ENCODE data around the gene FER. TPM values are rescaled to one million over a fixed set of nuclear protein-coding genes. Genes with fewer than 3 reads are reported as not detected.

FER gene
- total RNA-seq, 1 donor from 2014 or later = 12.3 TPM

DNA sequence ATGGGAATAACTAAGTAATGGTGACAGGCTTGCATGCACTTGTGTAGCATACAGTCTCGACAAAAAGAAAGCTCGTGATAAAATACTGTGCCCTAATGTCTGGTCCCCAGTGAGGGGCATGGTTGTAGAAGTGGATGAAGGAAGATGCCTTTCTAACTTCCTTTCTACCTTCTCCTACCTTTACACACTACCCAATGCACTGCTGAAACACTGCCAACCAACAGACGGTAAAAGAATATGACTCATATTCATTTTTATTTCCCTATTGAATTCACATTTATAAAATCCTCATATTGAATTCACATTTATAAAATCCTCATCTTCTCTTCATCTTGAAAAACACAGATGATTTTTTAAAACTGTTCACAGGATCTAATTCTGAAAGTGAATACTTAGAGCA lies 439.1 kb downstream of the FER start:
- intact Hi-C loops (cut with micrococcal nuclease) = no loop called here
- no peak for DNase-seq
- no peak for ATAC-seq

DNA sequence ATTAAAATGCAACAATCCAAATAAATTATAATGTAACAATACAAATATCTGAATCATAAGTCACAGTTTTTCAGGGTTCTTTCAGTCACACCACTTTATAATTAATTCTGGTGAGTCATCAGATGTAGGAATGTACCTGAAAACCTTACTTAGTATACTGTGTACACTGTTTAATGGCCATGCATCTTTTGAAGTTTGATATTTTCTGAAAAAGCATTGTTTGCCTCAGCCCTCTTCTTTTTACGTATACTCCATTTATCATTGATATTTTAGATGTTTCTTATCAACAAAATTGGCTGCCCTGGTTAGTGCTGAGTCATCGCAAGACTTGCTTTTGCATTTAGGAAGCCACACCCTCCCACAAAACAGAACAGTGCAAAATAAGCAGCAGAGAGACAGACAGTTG lies 443.5 kb downstream of the FER start:
- ATAC-seq = no peak
- no peak for DNase-seq
- intact Hi-C loops (cut with micrococcal nuclease) = no loop called here

DNA sequence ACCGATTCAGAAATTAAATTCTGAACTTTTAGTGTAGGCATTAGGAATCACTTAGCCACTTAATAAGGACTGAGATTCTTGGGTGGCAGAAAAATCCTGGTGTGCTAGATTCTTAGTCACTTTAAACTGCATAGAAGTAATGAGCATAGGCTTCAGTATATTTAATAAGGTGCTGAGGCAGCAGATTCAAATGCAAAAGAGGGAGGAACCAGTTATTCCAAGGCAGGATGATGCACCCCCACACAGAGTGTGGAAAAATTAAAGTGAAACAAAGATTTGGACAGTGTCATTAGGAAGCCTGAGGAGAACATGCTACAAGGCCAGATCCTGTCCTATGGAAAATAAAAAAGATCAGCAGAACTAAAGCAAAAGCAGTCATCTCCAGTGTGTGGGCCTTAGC lies 444.3 kb downstream of the FER start:
- DNase-seq (no peak), ATAC-seq (no peak)
- intact Hi-C loops (cut with micrococcal nuclease) = no loop called here

DNA sequence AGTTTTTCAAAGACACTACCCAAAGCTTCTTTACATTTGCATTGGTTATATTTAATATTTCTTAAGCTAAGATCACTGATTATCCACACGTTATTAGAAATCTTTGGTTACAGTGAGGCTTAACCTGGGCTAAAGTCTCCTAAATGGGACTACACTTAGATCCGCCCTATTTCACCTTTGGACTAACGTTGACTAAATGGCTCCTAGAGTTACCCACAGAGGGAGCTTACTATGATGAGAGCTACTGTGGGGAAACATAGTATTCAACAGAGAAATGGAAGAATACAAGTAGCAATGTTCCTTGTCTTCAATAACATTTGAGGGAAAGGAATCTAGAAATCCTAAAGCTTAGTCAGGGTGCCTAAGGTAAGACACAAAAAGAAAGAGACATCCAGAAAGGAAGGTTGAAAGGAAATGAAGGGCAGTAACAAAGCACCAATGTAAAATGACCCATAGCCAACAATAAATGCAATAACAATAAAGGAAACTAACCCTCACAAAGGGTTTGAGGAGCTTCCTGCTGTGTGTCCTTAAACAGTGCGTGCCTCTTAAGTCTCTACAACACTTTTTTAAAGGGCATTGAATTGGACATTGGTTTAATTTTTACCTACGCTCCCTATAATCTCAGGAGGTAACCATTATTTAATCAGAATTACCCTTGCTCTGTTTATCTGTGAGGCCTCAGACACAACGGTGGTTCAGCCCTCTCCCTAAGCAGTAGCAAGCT lies 445.0 kb downstream of the FER start:
- intact Hi-C loops (cut with micrococcal nuclease) = no loop called here
- ATAC-seq (no peak), DNase-seq (no peak)

DNA sequence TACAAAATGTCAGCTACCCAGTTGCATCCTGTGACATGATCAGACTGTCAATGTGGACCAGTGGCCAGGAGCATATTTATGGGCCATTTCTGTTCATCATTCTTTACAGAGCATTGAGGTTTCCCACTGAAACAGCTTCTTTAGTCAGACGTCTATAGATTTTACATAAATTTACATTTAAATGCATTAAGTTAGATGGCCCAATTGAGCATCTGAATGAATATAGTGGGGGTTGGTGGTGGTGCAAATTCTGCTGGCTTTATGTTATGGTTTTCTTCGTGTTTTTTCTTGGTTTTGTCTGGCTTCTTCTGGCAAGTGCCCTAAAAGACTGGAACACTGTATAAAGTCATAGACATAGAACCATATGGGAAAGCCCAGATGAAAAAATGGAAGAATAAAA lies 448.0 kb downstream of the FER start:
- intact Hi-C loops (cut with micrococcal nuclease) = no loop called here
- ATAC-seq (no peak), DNase-seq (no peak)

DNA sequence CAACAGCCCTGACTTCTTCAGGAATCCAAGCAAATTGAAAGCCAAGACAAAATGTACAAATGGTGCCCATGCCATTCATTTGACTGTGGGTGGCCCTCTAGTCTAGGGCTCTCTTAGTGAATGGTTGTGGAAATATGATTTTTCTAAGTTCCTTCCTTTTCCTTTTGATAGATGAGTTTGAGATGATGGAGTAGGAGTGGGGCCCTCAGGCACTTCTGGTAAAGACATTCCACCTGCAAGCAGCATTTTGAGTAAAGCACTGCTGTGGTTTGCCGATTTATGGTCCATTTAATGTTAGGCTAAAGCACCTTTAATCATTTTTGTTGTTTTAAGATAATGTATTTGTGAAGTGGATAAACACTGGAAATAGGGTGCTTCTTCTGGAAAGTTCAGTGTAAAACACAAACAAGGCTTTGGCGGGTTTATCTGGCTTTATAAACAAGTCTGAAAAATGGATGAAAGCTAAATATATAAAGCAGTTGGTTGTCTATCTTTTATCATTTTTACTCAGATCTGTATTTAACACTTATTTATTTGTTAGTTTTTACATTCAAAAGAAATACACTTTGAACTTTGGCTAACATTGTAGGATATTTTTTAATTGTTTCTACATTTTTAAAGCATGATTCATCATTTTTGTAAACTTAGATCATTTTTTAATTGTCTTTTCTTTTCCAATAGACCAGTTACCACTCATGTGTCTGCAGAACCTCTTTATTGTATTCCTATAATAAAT lies 448.6 kb downstream of the FER start:
- ATAC-seq (no peak), DNase-seq (no peak)
- intact Hi-C loops (cut with micrococcal nuclease) = no loop called here

DNA sequence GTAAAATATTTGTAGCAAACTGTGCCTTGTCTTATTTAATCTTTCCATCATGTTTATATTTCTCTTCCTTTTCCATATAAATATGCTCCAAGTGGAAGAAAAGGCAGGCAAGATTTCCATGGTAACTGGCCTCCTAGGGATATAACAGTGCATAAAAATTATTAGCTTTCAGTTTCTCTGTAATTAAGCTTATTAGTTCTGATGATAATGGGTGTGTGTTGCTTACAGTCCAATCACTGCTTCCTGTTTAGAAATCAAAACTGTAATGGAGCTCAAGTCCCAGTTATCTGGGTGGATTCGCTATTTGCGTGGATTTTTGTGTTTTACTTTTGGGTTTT lies 449.1 kb downstream of the FER start:
- ATAC-seq = no peak
- no peak for DNase-seq
- intact Hi-C loops (cut with micrococcal nuclease) = no loop called here

DNA sequence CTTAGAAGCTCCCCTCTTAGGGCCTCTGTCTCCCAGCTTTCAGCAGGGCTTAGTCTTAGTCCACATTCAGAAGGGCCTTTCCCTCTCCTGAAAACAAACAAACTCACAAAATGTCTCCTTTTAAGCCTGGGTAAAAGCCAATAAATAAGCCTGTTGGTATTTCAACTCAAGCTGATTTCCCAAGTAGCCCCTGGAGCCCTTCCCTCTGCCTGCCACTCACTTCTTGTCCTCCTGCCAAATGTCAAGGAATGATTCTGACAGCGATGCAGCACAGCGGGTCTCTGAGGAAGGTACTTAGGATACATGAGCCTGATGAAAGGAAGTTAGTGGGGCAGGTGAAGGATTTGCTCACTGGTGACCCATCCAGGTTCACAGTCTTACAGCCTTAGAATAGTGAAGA lies 451.6 kb downstream of the FER start:
- DNase-seq (no peak), ATAC-seq (no peak)
- intact Hi-C loops (cut with micrococcal nuclease) = no loop called here

DNA sequence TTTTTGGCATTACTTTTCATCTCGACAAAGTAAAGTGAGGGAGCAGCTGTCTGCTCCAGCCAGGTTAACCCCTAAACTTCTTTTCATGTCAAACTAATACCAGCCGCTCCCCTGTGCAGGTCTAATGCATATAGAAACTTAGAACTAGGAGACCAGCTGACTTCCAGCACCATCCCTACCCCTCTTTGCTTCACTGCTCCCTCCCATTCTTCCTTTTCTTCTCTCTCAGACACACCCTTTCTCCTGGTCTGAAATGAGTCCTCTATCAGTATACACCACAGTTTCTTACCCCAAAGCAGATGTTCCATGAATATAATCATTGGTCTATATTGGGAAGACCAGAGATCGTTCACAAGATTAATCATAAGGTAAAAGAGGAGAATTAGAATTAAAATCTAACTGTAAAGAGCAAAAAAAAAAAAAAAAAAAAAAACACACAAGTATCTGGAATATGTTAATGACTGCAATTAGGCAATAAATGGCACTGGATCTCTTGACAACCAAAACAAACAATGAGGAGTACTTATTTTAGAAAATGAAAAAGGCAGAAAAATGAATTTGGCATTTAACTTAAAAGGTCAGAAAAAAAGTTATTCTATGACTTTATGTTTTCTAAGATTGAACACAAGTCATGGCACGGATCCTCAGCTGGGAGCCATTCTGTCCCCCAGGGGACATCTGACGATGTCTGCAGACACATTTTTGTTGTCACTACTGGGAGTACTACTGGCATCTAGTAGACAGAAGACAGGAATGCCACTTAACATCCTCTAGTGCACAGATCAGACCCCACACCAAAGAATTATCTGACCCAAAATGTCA lies 452.3 kb downstream of the FER start:
- ATAC-seq (no peak), DNase-seq (no peak)
- intact Hi-C loops (cut with micrococcal nuclease) = no loop called here

DNA sequence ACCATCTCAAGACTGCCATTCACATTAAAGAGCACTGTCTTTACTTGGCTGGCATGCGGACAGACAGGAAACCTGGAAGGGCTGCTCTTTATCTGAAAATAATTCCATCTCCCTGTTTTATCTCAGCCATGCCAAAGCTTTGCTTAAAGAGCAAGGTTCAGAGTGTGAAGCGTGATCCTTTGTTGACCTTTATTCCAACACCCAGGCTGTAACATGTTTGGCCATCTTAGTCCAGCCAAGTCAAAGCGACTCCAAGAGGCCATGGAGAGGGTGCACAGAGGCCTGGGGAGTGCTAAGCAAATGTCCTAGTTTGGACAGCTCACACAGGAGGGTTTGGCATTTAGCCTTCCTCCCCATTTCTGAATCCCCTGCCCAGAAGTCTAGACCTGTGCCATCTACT lies 467.3 kb downstream of the FER start:
- no peak for DNase-seq
- intact Hi-C loops (cut with micrococcal nuclease) = no loop called here

DNA sequence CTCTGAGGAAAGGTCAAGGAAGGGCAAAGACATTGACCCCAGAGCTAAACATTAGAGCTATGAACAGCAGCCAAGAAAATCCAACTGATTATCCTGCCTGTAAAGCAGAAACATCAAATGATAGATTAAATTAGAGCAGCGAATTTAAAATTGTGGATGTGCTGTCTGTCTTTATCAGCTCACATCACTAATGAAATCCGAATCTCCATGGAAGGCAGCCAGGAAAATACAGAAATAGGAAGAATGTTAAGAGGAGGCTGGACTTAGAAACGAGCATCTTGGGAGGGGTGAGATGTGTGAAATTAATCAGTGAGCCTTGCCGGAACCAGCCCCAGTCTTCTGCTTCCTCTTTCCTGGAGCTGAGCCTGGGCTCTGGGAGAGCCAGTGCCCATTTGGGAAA lies 471.1 kb downstream of the FER start:
- ATAC-seq = no peak

More for the DNA sequence above, 467.3 kb downstream of the FER start:
- no peak for ATAC-seq

DNA sequence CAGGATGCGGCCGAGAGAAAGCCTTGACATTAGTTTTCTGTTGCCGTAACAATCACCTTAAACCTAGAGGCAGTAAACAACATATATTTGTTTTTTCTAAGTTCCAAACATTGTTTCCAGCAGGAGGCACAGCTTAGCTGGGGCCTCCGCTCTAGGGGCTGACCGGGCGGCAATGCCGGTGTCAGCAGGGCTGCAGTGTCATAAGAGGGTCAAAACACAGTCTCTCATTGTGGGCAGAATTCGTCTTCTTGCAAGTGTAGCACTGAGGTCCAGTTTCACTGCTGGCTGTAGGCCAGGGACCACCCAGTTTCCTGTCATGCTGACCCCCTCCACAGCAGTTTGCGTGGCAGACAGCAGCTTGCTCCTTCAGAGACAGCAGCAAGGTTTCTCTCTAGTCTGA lies 475.8 kb downstream of the FER start:
- intact Hi-C loops (cut with micrococcal nuclease) = no loop called here
- no peak for DNase-seq
- ATAC-seq = no peak

More for the DNA sequence above, 471.1 kb downstream of the FER start:
- no peak for DNase-seq
- intact Hi-C loops (cut with micrococcal nuclease) = no loop called here

DNA sequence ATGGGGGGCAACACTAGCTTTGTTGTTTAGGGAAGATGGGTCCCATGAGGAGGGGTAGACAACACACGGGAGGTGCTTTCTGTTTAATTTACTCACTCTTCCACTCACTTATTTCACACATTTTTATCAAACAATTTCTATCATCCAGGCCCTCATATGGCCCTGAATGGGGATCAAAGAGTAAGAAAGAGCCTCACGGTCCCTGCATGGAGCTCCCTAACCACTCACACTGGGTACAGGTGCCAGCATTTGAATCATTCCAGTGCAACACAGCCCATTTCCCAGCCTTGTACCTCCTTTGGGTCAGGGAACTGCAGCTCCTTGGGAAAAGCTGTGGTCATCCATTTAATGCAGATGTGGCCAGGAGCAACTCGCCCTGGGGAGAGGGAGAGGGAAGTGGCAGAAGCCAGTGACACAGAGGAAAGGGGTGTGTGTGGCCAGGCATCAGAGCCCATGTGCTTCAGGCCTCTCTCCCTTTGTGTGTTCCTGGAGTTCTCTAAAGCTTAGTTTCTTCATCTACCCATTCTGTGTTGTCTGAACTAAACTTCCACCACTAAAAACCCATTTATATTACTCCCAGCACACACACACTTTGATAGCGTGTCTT lies 476.7 kb downstream of the FER start:
- DNase-seq (no peak), ATAC-seq (no peak)

DNA sequence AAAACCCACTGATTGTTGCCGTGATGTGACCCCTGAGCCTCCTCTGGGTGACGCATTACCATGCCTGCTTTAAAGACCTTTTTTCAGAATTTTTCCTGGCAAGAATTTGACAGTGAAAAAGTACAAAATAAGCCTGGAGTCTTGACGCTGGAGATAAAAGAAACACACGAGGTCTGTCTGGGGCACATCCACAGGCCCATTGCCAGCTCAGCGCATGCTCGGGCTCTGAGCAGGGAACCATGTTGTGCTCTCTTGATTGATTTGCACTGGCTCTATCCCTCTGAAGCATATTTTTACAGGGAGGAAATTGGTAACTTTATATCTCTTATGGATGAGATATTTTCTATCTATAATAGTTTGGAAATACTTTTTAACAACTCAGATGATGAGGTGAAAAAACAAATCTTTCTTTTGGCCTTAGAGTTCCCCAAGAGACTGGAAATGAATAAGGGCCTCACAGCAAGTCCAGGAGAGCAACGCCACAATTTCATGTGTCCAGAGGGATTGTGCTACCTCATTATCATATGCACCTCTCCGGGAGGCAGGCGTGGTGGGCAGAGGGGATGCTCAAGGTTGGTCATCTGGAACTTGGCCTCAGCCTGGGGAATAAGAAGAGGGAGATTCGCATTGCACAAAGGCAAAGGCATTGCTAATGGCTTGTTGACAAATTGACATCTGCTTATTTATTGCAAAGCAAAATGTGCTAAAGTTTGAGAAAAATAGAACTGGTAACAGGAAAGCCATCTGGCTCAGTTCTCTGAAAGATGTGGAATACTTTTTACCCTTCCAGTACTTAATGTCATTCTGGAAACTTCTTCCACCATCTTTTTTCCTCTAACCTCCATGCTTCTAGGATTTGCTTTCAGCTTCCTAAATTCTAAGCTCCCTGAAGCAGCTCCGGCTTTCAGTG lies 478.3 kb downstream of the FER start:
- DNase-seq = peak; percentile 55

More for the DNA sequence above, 476.7 kb downstream of the FER start:
- intact Hi-C loops (cut with micrococcal nuclease) = no loop called here

DNA sequence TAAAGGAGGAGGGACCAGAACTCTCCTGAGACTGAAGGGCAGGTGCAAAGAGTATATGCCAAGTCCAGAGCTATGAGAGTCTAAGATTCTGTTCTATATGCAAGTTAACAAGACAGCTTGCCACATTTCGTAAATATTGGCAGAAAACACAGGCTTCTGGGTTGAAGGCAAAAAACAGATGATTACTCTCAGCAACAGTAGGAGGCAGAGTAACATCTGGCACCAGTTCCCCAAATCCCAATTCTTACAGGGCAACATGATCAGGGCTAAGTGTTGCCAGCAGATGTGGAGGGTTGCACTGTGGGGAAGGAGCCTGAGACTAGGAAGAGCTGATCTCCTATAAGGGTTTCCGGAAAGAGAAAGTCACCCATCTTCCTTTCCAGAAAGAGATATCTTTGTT lies 482.7 kb downstream of the FER start:
- no peak for ATAC-seq
- intact Hi-C loops (cut with micrococcal nuclease) = no loop called here
- DNase-seq = no peak

More for the DNA sequence above, 478.3 kb downstream of the FER start:
- intact Hi-C loops (cut with micrococcal nuclease) = no loop called here
- peak; percentile 66 for ATAC-seq

DNA sequence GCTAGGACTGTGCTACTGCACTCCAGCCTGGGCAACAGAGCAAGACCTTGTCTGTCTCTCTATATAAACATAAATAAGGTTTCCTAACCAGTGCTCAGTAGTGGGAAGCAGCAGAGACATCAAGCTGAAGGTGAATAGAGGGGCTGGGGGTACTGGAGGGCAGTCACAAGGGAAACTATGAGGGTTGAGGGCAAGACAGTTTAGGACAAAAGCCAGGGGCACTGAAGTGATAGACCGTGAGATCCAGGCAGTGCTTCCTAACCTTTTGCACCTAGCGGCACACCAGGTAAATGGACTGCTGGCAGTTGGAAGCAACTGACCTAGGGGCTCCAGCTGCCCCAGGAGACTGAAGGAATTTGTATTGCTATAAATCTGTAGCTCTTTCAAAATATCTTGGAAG lies 483.6 kb downstream of the FER start:
- no peak for DNase-seq
- intact Hi-C loops (cut with micrococcal nuclease) = no loop called here
- no peak for ATAC-seq

DNA sequence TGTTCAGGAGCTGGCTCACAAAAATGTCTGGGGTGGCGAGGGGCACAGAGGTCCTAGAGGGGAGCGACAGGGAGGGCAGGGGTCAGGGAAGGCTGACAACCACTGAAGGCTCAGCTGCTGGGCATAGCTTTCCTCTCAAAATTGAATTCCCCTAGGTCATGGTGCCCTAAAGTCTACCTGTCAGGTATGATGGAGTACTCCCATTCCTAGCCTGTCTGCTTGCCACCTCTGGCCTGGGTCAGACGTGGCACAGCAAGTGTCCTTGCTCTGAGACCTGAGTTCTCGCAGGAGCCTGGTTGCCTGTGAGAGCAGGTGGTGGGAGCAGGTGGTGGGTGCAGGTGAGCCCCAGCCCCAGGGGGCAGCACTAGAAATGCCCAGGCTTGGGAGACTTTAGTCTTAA lies 486.7 kb downstream of the FER start:
- ATAC-seq (no peak), DNase-seq (no peak)
- intact Hi-C loops (cut with micrococcal nuclease) = no loop called here

DNA sequence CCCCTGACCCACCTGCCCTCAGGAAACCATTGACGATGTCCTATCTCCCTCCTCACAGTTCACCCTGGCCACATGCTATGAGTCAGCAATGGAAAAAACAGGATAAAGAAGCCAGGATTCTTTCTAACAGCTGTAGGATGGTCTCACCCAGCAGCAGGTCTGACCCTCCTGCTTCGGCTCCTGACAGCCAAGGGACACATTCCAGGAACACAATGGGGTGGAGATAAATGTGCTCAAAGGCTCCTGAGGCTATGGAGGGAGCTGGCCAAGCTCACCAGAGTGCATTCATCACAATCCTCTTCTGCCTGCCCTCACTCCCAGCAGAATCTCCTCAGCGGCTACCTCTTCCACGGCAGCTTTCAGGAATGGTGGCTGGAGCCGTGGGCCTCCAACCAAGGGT lies 491.8 kb downstream of the FER start:
- ATAC-seq (no peak), DNase-seq (no peak)
- intact Hi-C loops (cut with micrococcal nuclease) = no loop called here

DNA sequence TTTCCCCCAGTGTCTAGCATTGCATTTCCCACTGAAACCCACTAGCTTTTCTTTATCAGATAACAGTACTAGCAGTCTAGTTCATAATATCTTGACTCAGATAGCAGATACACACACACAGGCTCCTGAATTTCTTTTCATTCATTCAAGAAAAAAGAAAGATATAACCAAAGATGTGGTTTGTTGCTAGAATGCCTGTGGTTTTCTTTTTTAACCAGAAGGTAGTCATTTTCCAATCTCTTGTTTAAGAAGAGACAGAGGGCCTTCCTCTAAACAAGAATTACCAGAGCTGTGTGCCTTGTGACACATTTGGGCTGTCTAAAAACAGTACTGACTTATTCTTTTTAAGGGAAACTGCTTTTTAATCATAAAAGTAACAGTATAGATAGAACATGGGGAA lies 494.8 kb downstream of the FER start:
- ATAC-seq (no peak), DNase-seq (no peak)
- intact Hi-C loops (cut with micrococcal nuclease) = no loop called here

Measured in left ventricle myocardium superior (tissue), 1 donor.